GM23338 (cell line): ENCODE results near the gene MEIOSIN. TPM values are rescaled to one million over a fixed set of nuclear protein-coding genes. Genes with fewer than 3 reads are reported as not detected.

Experiments used
- ATAC-seq: fragments of 200-7000 bp; cut with Tn5 transposase; 3 replicates; pipeline ENCODE4 v1.9.1; 2020
- DNase-seq: peaks from one replicate; pipeline ENCODE4 v3.0.0-alpha.2; 2015; ENCODE audit warnings: low spot score
- H2AFZ ChIP-seq: fragments of 200-600 bp; sonication (generic); 2 replicates; pipeline ENCODE4 v1.8.0; 2016; ENCODE audit warnings: antibody characterized with exemption, mild to moderate bottlenecking, moderate library complexity
- H3F3A ChIP-seq: fragments of 200-600 bp; sonication (generic); replicated peaks from 2 replicates; pipeline ENCODE4 v1.8.0; 2017; ENCODE audit warnings: antibody characterized with exemption, mixed run types, low read depth
- H3K27ac ChIP-seq: fragments of 200-600 bp; sonication (generic); 2 replicates; pipeline ENCODE4 v1.6.1; 2016; ENCODE audit warnings: low read depth
- H3K27me3 ChIP-seq: fragments of 200-600 bp; sonication (generic); 2 replicates; pipeline ENCODE4 v1.8.0; 2016; ENCODE audit warnings: mild to moderate bottlenecking, mixed run types, moderate library complexity; ENCODE audit not compliant: insufficient read depth
- H3K36me3 ChIP-seq: fragments of 200-600 bp; sonication (generic); 2 replicates; pipeline ENCODE4 v1.8.0; 2016; ENCODE audit warnings: mild to moderate bottlenecking; ENCODE audit not compliant: insufficient read depth
- H3K4me1 ChIP-seq: fragments of 200-600 bp; sonication (generic); 2 replicates; pipeline ENCODE4 v1.8.0; 2016; ENCODE audit warnings: mild to moderate bottlenecking, moderate library complexity; ENCODE audit not compliant: insufficient read depth
- H3K4me2 ChIP-seq: fragments of 200-600 bp; sonication (generic); 2 replicates; pipeline ENCODE4 v1.7.1; 2017; ENCODE audit warnings: mixed run types
- H3K4me3 ChIP-seq: fragments of 200-600 bp; sonication (generic); 2 replicates; pipeline ENCODE4 v1.6.1; 2016; ENCODE audit warnings: mixed run types
- H3K79me2 ChIP-seq: fragments of 200-600 bp; sonication (generic); replicated peaks from 2 replicates; pipeline ENCODE4 v1.8.0; 2017; ENCODE audit warnings: mild to moderate bottlenecking; ENCODE audit not compliant: insufficient read depth
- H3K9me2 ChIP-seq: fragments of 200-600 bp; sonication (generic); 2 replicates; pipeline ENCODE4 v1.8.0; 2017; ENCODE audit not compliant: insufficient read depth
- H4K20me1 ChIP-seq: fragments of 200-600 bp; sonication (generic); replicated peaks from 2 replicates; pipeline ENCODE4 v1.8.0; 2017; ENCODE audit warnings: mild to moderate bottlenecking; ENCODE audit not compliant: insufficient read depth
- H3K27ac Mint-ChIP-seq: 2 replicates; pipeline ENCODE4 v1.8.0; 2020; ENCODE audit warnings: inconsistent platforms, mild to moderate bottlenecking, moderate library complexity, mixed read lengths
- H3K27me3 Mint-ChIP-seq: 3 replicates; pipeline ENCODE4 v1.8.0; 2022; ENCODE audit warnings: low read depth, mild to moderate bottlenecking, moderate library complexity, mixed read lengths, inconsistent platforms; ENCODE audit not compliant: insufficient read depth, poor library complexity
- H3K36me3 Mint-ChIP-seq: 3 replicates; pipeline ENCODE4 v1.8.0; 2021; ENCODE audit warnings: low read depth, mild to moderate bottlenecking, inconsistent platforms, moderate library complexity, mixed read lengths
- H3K4me1 Mint-ChIP-seq: 3 replicates; pipeline ENCODE4 v1.8.0; 2020; ENCODE audit warnings: mild to moderate bottlenecking, inconsistent platforms, mixed read lengths
- H3K4me3 Mint-ChIP-seq: 3 replicates; pipeline ENCODE4 v1.8.0; 2021; ENCODE audit warnings: moderate library complexity, mild to moderate bottlenecking, inconsistent platforms, mixed read lengths
- H3K9me3 Mint-ChIP-seq: 3 replicates; pipeline ENCODE4 v1.8.0; 2020; ENCODE audit warnings: moderate library complexity, mild to moderate bottlenecking, inconsistent platforms, mixed read lengths
- CREB1 ChIP-seq: fragments of 250-450 bp; sonication (Bioruptor Pico); IDR thresholded peaks from 2 replicates; pipeline ENCODE4 v1.5.0; 2020; ENCODE audit warnings: low read depth, mild to moderate bottlenecking, moderate library complexity
- EZH2 ChIP-seq: fragments of 200-600 bp; sonication (generic); IDR thresholded peaks from one replicate; pipeline ENCODE4 v1.8.0; 2017; ENCODE audit warnings: antibody characterized with exemption, mild to moderate bottlenecking, low read depth; ENCODE audit not compliant: unreplicated experiment
- EZH2phosphoT487 ChIP-seq: fragments of 200-600 bp; sonication (generic); IDR thresholded peaks from one replicate; pipeline ENCODE4 v1.8.1; 2018; ENCODE audit warnings: antibody characterized with exemption; ENCODE audit not compliant: unreplicated experiment
- JUNB ChIP-seq: IDR thresholded peaks from one replicate; pipeline ENCODE4 v1.6.1; 2016; ENCODE audit warnings: antibody characterized with exemption; ENCODE audit not compliant: unreplicated experiment
- NANOG ChIP-seq: IDR thresholded peaks from 2 replicates; pipeline ENCODE4 v1.6.1; 2016; ENCODE audit warnings: antibody characterized with exemption, borderline replicate concordance
- POLR2AphosphoS5 ChIP-seq: IDR thresholded peaks from 2 replicates; pipeline ENCODE4 v1.6.1; 2016; ENCODE audit warnings: antibody characterized with exemption, low read depth
- STAT1 ChIP-seq: IDR thresholded peaks from one replicate; pipeline ENCODE4 v1.6.1; 2016; ENCODE audit warnings: antibody characterized with exemption; ENCODE audit not compliant: unreplicated experiment
- ZNF114 ChIP-seq: fragments of 250-450 bp; sonication (Bioruptor Pico); IDR thresholded peaks from 2 replicates; pipeline ENCODE4 v1.5.0; 2020; ENCODE audit warnings: mild to moderate bottlenecking, moderate library complexity
- polyA plus RNA-seq: library from polyadenylated mRNA; unstranded; fragments of >200 nt; fragmentation: Nextera tagmentation; extraction: Ambion mirVana; gene quantifications from 2 replicates; pipeline ENCODE4 v1.2.1, GENCODE V29; 2016
- total RNA-seq: library from RNA; depleted of rRNA; stranded (reverse); fragments of >200 nt; shearing (Covaris generic); gene quantifications from 2 replicates; pipeline ENCODE4 v1.2.3, GENCODE V29; 2014
- TF ChIP-seq, protein P1 (sequence below), 2 experiments: fragments of 200-600 bp in 1 of 2; sonication (generic) in 1 of 2; conservative IDR thresholded peaks; 2 replicates each; pipeline versions ENCODE4 v1.5.1 to v1.6.1; 2016 to 2017; ENCODE audit warnings: antibody characterized with exemption in 2 of 2, low read depth in 2 of 2, mild to moderate bottlenecking in 2 of 2, moderate library complexity in 1 of 2
- TF ChIP-seq, protein P2 (sequence below): fragments of 250-450 bp; sonication (Bioruptor Pico); IDR thresholded peaks from 2 replicates; pipeline ENCODE4 v1.5.0; 2020; ENCODE audit warnings: mild to moderate bottlenecking, moderate library complexity

MEIOSIN gene
- total and polyA plus RNA-seq, 2 experiments from 2014 or later, result 0.21 to 0.28 TPM

DNA sequence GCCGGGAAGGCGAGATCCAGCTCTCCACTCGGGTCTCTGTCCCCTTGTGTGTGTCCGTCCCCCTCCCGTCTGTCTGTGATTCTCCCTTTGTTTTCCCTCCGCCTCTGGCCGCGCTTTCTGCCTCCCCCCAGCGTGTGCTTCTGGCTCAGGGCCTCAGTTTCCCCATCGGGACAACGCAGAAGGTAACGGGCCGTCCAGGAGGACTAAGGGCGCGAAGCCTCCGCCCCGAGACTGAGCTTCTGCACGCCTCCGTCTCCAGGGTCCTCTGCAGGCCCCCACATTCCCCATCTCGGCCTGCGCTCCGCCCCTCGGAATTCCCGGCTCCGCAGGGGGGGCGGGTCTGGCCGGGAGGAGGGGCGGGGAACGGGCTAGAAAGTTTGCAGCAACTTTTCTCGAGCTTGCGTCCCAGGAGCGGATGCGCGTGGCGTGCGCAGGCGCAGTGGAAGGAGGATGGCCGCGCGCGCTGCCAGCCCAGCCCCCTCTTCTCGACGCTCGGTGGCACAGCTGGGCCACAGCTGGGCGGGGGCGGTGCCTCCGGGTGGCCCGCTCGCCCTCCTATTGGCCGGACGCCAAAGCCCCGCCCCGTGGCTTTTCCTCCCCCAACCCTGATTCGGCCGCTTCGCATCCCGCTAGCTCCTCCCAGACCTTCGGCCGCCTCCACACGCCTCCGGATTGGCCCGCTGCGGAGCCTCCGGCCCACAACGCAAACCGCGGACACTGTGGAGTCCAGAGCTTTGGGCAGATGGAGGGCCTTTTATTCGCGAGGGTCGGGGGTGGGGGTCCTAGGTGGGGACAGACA is 35.9 kb downstream of the MEIOSIN start, which contains the start of gene SIX5:
Gene SIX5, minus strand, starts transcription at position 269 of the 799 bp plus-strand sequence. CDS start 408 bp downstream, outside the sequence.
- Mint-ChIP-seq H3K36me3 (peaks cover 15% of the 10 kb centered on the region), H3K4me3 (peak within 1 kb of the TSS; percentile 91), H3K9me3 (no peaks in the 10 kb centered on the region), H3K4me1 (peaks cover 28% of the 10 kb centered on the region), H3K27ac (peak within 1 kb of the TSS; percentile 99), H3K27me3 (peaks cover 35% of the 10 kb centered on the region)
- TF ChIP-seq EZH2 (no peak), EZH2phosphoT487 (no peak), NANOG (no peak), ZNF114 (CRISPR knock-in tag) (no peak), STAT1 (no peak), JUNB (no peak), CREB1 (CRISPR knock-in tag) (peak; percentile 72), POLR2AphosphoS5 (peak; percentile 87)
- TF ChIP-seq, protein P1, sequence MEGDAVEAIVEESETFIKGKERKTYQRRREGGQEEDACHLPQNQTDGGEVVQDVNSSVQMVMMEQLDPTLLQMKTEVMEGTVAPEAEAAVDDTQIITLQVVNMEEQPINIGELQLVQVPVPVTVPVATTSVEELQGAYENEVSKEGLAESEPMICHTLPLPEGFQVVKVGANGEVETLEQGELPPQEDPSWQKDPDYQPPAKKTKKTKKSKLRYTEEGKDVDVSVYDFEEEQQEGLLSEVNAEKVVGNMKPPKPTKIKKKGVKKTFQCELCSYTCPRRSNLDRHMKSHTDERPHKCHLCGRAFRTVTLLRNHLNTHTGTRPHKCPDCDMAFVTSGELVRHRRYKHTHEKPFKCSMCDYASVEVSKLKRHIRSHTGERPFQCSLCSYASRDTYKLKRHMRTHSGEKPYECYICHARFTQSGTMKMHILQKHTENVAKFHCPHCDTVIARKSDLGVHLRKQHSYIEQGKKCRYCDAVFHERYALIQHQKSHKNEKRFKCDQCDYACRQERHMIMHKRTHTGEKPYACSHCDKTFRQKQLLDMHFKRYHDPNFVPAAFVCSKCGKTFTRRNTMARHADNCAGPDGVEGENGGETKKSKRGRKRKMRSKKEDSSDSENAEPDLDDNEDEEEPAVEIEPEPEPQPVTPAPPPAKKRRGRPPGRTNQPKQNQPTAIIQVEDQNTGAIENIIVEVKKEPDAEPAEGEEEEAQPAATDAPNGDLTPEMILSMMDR (conservative IDR thresholded peaks at IDR 0.05; ENCODE audit: low read depth in 2 of 2), result no peak
- TF ChIP-seq, protein P2, sequence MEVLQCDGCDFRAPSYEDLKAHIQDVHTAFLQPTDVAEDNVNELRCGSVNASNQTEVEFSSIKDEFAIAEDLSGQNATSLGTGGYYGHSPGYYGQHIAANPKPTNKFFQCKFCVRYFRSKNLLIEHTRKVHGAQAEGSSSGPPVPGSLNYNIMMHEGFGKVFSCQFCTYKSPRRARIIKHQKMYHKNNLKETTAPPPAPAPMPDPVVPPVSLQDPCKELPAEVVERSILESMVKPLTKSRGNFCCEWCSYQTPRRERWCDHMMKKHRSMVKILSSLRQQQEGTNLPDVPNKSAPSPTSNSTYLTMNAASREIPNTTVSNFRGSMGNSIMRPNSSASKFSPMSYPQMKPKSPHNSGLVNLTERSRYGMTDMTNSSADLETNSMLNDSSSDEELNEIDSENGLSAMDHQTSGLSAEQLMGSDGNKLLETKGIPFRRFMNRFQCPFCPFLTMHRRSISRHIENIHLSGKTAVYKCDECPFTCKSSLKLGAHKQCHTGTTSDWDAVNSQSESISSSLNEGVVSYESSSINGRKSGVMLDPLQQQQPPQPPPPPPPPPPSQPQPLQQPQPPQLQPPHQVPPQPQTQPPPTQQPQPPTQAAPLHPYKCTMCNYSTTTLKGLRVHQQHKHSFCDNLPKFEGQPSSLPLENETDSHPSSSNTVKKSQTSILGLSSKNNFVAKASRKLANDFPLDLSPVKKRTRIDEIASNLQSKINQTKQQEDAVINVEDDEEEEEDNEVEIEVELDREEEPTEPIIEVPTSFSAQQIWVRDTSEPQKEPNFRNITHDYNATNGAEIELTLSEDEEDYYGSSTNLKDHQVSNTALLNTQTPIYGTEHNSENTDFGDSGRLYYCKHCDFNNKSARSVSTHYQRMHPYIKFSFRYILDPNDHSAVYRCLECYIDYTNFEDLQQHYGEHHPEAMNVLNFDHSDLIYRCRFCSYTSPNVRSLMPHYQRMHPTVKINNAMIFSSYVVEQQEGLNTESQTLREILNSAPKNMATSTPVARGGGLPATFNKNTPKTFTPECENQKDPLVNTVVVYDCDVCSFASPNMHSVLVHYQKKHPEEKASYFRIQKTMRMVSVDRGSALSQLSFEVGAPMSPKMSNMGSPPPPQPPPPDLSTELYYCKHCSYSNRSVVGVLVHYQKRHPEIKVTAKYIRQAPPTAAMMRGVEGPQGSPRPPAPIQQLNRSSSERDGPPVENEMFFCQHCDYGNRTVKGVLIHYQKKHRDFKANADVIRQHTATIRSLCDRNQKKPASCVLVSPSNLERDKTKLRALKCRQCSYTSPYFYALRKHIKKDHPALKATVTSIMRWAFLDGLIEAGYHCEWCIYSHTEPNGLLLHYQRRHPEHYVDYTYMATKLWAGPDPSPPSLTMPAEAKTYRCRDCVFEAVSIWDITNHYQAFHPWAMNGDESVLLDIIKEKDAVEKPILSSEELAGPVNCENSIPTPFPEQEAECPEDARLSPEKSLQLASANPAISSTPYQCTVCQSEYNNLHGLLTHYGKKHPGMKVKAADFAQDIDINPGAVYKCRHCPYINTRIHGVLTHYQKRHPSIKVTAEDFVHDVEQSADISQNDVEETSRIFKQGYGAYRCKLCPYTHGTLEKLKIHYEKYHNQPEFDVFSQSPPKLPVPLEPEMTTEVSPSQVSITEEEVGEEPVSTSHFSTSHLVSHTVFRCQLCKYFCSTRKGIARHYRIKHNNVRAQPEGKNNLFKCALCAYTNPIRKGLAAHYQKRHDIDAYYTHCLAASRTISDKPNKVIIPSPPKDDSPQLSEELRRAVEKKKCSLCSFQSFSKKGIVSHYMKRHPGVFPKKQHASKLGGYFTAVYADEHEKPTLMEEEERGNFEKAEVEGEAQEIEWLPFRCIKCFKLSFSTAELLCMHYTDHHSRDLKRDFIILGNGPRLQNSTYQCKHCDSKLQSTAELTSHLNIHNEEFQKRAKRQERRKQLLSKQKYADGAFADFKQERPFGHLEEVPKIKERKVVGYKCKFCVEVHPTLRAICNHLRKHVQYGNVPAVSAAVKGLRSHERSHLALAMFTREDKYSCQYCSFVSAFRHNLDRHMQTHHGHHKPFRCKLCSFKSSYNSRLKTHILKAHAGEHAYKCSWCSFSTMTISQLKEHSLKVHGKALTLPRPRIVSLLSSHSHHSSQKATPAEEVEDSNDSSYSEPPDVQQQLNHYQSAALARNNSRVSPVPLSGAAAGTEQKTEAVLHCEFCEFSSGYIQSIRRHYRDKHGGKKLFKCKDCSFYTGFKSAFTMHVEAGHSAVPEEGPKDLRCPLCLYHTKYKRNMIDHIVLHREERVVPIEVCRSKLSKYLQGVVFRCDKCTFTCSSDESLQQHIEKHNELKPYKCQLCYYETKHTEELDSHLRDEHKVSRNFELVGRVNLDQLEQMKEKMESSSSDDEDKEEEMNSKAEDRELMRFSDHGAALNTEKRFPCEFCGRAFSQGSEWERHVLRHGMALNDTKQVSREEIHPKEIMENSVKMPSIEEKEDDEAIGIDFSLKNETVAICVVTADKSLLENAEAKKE, result no peak
- Histone ChIP-seq H4K20me1 (no peaks in the 10 kb centered on the region; the same call in 1 of the 2 replicates), H3K4me2 (peak within 1 kb of the TSS; percentile 99), H2AFZ (no peak within 1 kb of the TSS), H3K79me2 (no peaks in the 10 kb centered on the region), H3F3A (peaks cover 25% of the 10 kb centered on the region), H3K4me1 (peaks cover 33% of the 10 kb centered on the region), H3K4me3 (peak within 1 kb of the TSS; percentile 83), H3K36me3 (0 out of 2 replicates have a peak, but pooled peaks cover 3% of the 10 kb centered on the region), H3K27ac (peak within 1 kb of the TSS; percentile 100), H3K9me2 (no peaks in the 10 kb centered on the region), H3K27me3 (no peaks in the 10 kb centered on the region)
- peak; percentile 46 for ATAC-seq
- DNase-seq, result peak; percentile 99
